Stimulated activated CD8-positive, alpha-beta memory T cell treated with anti-CD3 and anti-CD28 coated beads, Interleukin-7, amount 100 ng/mL, for 48 hours (primary cell): ENCODE measurements around the gene UQCC2.

Experiments
- DNase-seq, 2 donors: peaks; one replicate each; pipeline ENCODE4 v3.0.0-alpha.2; 2020; ENCODE audit warnings: low read depth in 1 of 2; ENCODE audit errors: extremely low read depth in 1 of 2

Gene UQCC2

DNA sequence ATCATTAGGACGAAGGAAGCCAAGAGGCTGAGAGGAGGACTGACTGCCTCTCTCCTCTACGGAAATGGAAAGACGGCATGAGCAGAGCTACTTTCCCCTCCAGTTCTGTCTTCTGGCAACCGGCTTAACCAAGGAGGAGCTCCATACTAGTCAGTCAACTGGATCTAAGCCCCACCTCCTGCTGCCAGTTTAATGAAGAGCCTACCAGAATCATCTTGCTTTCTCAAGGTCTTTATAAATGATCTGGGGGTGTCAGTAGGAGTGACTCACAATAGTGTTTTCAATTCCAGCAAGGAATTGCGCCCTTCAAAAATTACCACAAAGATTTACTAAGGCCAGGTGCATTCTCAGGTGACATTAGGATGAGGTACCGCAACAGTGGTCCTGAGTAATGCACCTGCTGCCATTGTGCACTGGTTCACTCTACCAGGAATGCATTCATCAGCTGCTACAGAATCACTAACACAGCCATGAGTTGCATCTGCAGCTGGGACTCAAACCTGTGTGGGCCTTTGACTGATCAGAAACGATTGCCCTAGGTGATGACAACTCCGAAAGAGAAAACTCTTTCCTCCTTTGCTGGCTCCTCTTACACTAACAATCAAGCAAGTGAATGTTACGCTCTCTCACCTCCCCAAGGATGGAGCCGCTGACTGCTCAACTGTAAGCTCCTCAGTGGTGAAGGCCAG lies 2.8 kb downstream of the UQCC2 start:
- no peak for DNase-seq

DNA sequence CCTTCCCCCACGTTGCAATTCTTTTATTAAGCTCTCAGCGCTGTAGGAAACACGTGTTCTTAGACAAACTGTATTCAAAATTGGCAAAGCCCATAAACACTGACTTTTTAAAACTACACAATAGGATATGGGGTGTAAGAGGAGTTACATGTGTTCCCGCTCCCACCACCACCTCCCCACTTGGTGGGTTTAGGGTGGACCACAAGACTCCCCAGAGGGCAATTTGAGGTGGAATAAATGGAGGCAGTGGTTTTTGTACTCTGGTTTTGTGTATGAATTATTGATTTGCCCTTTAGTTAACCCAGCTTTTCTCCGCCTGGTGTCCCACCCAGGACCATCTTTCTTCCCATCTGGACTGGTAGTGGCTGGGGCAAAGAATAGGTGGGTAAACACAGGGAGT lies 3.7 kb downstream of the UQCC2 start:
- DNase-seq: no peak

DNA sequence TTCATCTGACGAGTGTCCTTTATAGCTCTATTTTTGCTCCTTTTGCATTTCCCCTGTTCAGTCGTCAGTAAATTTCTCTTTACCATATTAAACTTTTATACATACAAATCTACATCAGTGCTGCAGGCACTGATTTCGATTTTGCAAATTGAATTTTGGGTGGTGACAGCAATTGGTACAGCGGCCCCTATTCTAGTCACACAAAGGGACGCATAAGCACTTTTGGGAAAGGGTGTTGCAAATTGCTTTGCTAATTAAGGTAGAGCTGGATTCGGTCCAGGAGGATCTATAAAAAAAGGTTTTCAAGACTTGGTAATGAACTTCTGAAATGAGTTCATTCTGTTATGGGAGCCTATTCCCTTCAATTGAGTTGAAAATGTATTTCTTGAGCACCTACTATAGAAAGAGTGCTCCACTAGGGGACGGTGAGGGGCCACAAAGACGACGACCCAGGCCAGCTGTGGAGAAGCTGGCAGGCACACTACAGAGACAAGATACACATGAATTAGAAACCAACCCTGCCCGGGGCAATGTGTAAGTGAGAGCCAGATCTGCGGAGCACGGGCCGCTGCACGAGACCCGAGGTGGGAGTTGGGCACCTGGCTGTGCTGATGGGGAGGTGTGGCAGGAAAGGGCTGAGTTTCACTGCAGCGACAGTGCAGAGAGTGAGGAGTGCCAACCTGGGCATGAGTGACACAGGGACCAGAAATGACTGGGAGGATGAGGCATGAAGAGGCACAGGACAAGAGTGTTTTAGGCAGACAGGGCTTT lies 5.4 kb downstream of the UQCC2 start:
- no peak for DNase-seq

DNA sequence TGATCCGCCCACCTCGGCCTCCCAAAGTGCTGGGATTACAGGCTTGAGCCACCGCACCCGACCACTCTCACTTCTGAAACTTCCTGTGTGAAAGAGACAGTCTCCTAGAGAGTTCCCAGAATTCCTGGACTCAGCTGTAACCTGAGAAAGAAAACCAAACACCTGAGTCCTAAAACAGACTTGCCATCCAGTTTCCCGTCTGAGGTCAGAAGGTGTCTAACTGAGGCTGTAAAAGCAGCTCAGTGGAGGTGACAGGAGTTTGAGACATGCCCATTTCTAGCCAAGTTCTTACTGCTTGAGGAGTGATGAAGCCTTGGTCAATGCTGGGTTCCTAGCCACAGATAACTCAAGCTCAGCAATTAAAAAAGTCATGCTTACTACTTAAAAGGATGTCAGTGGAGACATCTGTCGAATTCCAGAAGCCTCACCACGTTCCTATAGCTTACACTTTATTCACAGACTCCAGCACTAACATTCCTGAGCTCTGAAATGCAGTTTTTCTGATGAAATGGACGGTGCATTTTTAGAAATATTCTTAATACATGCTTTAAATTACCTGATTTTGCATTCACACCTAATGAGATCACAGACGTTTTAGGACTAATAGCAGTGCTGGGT lies 6.1 kb downstream of the UQCC2 start:
- no peak for DNase-seq

DNA sequence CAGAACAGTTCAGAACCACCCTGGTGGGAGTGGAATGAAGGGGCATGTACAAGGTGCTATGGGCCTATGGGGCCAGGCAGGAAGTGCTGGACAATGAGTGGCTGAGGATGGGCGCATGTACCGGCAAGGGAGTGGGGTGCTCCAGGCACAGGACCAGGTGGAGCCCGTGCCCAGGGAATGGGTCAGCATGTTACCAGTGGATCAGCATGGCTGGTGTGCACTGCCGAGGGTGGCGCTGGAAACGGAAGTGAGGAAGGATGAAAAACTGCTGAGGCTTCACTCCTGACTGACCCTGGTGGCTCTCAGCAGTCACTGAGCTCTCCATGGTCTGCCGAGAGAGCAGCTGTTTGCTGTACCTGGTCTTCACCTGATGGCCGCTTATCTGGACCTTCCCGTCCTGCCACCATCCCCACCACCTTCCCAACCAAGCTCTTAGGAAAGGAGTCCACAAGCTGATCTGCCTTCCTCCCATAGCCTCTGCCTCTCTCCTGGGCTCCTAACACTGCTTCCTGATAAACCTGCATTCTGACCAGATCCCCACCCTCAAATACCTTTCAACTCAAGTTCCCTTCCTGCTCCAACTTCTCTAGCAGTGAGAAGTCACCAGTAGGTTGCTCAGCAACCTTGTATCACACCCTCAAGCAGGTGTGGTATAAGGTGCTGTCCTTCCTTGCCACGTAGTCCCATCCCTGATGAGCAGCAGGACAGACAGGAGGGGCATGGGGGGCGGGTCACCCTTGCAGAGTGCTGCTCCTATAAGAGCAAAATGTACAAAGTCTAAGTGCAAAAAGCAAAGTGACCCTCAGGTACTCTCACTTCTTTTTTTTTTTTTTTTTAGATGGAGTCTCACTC lies 7.1 kb downstream of the UQCC2 start:
- no peak for DNase-seq

DNA sequence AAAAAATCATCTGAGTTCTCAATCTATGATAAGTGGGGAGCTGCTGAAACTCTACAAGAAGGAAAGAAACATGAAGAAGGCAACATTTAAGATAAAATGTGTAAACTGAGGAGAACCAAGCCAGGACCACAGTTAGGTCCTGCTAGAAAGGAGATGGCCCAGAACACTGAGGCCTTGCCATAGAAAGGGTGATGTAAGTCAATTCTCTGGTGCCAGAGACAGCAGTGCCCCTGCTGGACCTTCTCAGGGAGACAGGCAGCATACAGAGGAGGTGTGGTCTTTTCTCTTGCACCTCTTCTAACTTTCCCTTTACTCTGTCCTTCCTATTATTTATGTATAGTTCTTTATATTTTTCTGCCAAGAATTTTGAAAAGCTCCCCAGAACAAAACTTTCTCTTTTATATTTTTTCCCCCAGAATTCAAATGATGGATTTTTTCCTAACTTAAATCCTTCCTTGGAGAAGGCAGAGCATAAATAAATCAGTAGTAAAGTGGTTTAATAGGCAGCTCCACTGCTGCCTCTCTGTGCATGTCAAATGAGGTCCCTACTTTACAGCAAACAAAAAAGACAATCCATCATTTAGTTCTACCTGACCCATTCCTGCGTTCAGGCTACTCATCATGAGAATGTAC lies 9.0 kb downstream of the UQCC2 start:
- DNase-seq: no peak

DNA sequence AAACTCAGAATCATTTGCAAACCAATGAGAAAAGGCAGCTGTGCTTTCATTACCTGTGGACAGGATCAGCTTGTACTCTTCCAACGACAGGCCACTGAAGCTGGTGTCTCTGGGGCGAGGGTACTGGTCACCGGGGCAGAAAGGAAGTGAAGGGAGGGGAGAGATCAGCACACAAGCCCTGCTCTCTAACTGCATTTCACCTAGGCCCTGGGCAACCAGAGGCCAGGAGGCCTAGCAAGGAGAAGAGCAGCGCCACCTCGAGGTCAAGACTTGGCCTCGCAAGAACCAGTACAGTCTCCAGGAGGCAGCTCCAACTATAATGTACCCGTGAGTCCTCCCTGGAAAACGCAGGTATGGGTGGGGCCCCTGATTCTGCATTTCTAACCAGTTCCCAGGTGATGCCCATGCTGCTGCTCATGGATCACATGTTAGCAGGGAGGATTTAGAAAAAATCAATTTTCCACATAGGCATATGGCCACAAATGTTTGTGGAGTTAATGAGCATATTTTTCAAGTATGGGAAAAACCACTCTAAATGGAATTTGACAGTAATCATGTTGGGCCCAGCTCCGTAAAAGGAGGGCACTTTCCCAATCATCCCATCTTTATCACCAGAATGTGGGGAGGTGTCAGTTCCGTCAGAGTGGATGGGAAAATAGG lies 11.0 kb downstream of the UQCC2 start:
- DNase-seq: peak in 1 of 2 donors; percentile 52

DNA sequence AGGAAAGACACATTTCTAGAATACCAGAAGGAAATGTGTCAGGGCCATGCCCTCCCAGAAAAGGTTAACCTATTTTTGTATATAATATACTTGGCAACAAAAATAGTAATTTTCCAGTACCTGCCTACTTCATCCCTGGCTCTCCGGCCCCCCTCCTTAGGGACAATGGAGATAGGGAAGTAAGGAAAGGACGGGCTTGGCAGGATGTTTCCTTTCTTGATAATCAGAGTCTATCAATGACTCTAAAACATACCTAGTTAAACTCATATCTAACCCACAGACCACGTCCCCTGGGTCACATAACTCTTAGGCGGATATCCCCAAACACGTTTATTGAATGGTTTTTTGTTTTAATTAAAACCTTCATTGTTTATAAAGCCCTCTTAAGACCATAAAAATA lies 11.8 kb downstream of the UQCC2 start:
- DNase-seq: no peak

DNA sequence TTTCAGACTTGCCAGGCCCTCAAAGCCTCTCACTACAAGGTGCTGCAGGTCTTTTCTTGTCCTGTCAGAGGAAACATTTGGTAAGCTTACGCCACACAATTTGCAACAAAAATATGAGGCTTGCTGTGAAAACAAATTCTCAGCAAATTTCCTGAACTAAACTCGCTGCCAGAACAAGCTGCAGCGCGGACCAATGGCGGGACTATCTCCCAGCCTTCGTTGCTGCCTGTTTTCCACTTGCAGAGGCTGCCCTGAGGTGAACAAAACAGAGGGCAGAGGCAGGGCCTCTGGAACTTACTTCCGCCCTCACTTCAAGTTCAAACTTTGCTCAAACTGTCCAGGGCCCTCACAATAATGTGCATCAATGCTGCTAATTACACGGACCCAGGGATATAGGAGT lies 12.4 kb downstream of the UQCC2 start:
- no peak for DNase-seq

DNA sequence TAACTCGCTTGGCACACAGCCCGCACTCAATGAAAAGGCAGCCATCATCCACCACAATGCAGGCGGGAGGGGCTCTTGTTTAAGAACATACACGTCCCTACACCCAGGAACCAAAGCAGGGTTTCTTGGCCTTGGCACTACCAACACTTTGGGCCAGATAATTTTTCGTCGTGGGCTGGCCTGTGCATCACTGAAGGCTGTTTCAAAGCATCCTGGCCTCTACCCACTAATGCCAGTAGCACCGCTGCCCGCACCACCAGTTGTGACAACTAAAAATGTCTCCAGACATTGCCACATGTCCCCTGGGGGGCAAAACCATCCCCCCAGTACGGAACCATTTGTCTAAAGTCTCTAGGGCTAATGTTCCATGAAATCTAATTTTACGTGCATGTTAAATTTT lies 13.0 kb downstream of the UQCC2 start:
- DNase-seq: no peak

DNA sequence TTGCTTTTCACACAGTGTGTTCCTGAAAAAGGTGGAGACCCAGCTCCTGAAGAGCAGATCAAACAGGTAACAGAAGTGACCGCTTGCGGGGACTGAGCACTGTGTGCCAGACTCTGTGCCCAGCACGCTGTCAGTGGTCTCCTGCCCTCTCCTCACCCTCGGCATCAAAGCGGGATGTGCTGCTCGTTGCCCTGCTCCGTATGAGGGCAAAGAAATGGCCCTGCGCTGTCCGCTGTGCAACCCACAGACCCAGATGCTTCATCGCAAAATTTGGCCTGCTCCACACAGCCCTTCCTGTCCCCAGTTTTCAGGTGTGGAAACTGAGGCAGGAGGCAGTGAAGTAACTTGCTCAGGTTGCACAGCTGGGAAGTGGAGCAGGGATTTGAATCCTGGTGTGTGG lies 13.7 kb downstream of the UQCC2 start:
- DNase-seq: no peak

DNA sequence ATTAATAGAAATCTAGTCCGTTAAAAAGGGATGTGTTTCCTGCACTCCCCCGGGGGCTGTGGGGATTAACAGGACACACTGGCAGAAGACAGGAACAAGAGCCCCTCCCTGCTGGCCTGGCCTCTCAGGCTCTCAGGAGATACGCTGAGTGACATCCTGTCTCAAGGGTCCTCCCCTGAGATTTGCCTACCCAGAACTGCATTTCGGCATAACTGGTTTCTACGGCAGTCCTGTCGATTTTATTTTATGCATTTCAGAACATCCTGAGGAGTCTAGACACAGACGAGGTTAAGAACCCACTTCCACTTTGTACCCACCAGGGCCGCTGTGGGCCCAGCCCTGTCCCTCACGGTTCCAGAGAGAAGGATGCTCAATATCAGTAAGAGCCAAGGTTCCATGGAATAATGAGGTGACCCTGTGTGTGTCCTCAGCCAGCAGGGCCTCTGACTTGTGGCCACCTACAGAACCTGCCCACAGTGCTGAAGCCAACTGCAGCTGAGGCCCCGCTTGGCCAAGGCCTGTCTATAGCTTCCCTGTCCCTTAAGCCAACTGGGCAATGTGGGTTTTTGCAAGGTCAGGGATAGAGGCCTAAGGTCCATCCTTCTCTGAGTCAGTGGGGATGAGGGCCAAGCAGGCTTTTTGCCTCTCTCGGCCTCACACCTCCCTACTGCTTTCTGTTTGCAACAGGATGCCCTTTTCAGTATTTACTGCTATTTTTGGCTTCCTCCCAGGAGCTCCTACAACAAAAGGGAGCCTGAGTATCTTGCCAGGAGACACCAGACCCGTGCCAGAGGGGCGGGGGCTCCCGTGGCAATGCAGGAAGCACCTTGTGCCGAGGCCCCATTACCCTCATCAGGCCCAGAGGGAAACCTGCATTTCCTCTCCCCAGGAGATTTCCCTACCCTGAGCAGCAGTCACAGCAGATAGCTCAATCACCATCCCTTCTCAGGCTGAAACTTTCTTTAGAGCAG lies 14.7 kb downstream of the UQCC2 start:
- DNase-seq: no peak

DNA sequence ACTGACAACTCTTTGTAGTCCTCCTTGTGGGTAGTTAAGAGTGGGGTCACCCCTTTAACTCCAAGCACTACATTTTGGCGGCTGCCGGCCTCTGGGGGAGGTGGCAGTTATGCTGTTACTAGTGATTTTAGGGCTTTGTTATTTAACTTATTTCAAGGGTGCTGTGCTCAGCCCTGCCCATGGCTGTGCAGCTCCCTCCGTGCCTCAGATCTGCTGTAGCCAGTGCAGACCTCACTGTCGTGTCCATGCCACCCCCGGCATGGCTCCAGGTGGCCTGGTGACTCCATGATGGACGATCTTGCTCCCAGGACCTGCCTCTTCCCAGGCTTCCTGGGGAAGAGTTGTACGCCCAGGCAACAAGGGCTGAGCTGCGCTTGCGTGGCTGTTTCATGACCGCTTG lies 15.4 kb downstream of the UQCC2 start:
- DNase-seq: no peak

DNA sequence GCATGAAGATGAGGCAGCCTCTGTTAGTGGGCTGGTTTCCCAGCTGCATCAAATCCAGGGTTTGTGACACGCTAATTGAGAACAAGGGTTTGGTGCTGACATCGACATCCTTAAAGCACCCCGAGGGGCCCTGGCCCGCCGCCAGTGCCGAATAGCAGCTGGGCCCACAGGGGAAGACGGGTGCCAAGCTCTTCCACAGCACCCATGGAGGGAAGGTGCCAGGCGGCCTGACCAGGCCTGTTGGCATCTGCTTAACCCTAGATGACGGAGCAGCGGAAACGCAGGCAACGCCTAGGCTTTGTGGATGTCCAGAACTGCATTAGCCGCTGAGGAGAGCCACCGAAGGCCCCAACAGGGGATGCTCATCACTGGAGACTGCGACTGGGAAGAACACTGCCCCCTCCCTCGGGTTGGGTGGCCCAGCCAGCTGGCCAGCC lies 16.0 kb downstream of the UQCC2 start:
- DNase-seq: no peak

DNA sequence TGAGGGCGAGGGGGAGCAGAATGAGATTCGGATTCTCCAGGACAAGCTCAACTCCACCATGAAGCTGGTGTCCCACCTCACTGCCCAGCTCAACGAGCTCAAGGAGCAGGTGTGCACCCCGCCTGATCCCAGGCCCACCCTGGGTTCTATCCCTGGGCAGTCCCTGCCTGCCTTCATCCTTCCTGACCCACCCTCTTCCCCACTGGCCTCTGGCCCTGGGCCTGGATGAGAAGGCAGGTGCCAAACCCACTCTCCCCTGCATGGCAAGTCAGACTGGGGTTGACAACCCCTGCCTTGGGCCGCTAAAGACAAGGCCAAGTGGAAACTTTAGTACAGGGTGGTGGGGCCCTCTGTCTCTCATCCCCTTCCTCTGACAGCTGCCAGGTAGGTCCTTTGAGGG lies 16.5 kb downstream of the UQCC2 start:
- no peak for DNase-seq

DNA sequence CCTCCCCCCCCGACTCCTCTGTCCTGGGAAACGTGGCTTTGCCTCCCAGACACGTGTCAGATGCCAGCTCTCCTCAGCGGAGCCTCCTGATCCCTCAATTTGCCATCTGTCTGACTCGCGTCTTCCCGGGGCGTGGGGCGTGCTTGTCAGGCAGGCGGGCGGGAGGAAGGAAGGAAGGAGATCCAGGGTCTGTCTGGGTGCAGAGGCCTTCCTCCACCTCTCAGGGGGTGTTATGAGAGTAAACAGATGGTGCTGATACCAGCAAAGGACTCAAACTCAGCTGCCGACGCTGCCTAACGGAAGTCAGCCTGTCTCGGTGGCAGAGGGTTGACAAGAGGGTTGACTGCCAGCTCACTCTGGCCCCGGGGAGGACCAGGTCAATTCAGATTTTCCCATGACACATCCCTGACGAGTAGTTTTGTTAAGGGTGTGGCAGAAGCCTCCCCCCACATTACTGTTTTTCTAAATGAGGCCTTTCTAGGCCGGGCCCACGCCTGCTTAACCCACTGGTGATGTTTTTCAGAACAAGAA lies 17.0 kb downstream of the UQCC2 start:
- peak; percentile 57 to 80 for DNase-seq

DNA sequence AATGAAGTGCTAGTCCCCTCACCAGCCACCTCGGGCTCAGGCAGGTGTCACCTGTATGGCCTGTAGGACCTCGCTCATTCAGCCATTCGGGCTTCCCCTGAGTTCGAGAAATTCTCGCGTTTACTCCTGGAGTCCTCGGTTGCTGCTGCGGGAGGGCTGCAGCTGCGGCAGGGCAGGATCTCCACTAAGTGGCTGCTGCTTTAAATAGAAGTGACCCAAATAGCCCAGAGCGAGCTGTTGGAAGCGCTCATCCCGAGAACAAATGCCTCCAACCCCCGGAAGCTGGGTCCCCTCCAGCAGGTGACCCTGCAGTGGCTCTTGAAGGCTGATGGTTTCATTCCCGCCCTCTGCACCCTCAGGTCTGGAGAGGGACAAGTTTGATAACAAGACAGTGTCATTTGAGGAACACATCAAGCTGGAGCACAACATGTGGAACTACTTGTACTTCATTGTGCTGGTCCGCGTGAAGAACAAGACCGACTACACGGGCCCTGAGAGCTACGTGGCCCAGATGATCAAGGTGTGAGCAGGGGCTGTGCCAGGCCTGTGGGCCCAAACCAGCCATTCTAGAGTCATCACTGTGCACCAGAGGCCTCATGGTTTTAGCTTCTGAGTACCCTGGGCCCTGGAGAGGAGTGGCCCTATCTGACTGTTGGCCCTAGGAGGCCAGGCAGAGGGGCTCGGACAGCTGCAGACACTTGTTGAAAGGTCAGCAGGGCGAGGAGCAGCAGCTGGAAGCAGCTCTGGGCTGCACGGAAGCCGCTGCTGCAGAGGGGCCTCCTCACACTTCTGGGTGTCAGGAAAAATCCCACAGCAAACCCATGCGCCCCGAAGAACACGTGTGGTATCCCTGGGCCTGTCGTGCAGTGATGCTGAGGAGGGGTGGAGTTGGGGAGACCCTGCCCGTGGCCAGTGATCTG lies 18.1 kb downstream of the UQCC2 start:
- DNase-seq: no peak

DNA sequence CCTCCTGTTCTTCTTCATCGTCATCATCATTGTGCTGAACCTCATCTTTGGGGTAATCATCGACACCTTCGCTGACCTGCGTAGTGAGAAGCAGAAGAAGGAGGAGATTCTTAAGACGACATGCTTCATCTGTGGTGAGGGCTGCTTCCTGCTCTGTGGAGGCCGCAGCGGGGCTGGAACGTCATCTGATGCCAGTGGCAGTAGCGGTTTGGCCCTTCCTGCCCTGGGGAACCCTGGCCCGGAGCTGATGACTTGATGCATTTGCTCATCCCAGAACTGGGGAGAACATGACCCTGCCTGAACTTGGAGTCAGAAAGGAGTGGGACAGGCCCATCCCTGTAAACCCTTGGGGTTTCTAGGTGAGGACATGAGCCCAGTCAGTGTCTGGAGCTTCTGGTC lies 18.7 kb downstream of the UQCC2 start:
- DNase-seq: peak; percentile 45 to 78
